H1 (cell line): ENCODE measurements around the gene PDIA5. TPM values are rescaled to one million over a fixed set of nuclear protein-coding genes. Genes with fewer than 3 reads are reported as not detected.

Source experiments
- CTCF ChIA-PET: fragments of 300-600 bp; sonication (Branson Sonifier 250); formaldehyde crosslinking; loops from one replicate; lab custom pipeline; 2021; ENCODE audit not compliant: partially characterized antibody; lab: Charles Lee
- POLR2A ChIA-PET: fragments of 300-600 bp; sonication (Branson Sonifier 250); formaldehyde crosslinking; loops from one replicate; lab custom pipeline; 2021; ENCODE audit warnings: inconsistent platforms; ENCODE audit not compliant: partially characterized antibody; lab: Charles Lee
- DNase-seq, 2 experiments: peaks; one replicate each; pipeline versions ENCODE4 v3.0.0 to v3.0.0-alpha.2; 2010 to 2022; ENCODE audit warnings: low spot score in 2 of 2, low read depth in 1 of 2, mixed read lengths in 1 of 2
- FAIRE-seq: peaks from 2 replicates; lab custom pipeline; 2011; peaks lifted over from hg19 to GRCh38; lab: Jason Lieb, UNC
- H2AFZ ChIP-seq: 2 replicates; pipeline ENCODE4 v1.8.1; 2012; ENCODE audit warnings: low read length, inconsistent platforms
- H2AK5ac ChIP-seq: 2 replicates; pipeline ENCODE4 v1.6.1; 2013; ENCODE audit warnings: low read depth, low read length
- H2BK120ac ChIP-seq: replicated peaks from 2 replicates; pipeline ENCODE3; 2013; ENCODE audit warnings: low read depth, low read length, inconsistent platforms
- H2BK12ac ChIP-seq: 2 replicates; pipeline ENCODE4 v1.6.1; 2013; ENCODE audit warnings: low read depth, low read length
- H2BK15ac ChIP-seq: 2 replicates; pipeline ENCODE4 v1.6.1; 2013; ENCODE audit warnings: low read length
- H2BK20ac ChIP-seq: 2 replicates; pipeline ENCODE4 v1.6.1; 2013; ENCODE audit warnings: low read length
- H2BK5ac ChIP-seq: 2 replicates; pipeline ENCODE4 v1.6.1; 2013; ENCODE audit warnings: low read depth, low read length
- H3K14ac ChIP-seq: 2 replicates; pipeline ENCODE4 v1.6.1; 2013; ENCODE audit warnings: inconsistent platforms; ENCODE audit not compliant: insufficient read length
- H3K18ac ChIP-seq: 2 replicates; pipeline ENCODE4 v1.6.1; 2013; ENCODE audit warnings: low read length; ENCODE audit errors: extremely low read depth
- H3K23ac ChIP-seq: 2 replicates; pipeline ENCODE4 v1.6.1; 2013; ENCODE audit warnings: inconsistent platforms; ENCODE audit not compliant: insufficient read length
- H3K23me2 ChIP-seq: 2 replicates; pipeline ENCODE4 v1.6.1; 2013; ENCODE audit warnings: low read depth, low read length
- H3K27ac ChIP-seq: 2 replicates; pipeline ENCODE4 v1.6.1; 2011; ENCODE audit warnings: low read depth, low read length, inconsistent platforms
- H3K27me3 ChIP-seq, 4 experiments: replicated peaks in 1 of 4; 1 replicate in 1 of 4; 2 replicates in 3 of 4; pipeline versions ENCODE4 v1.6.1 to v1.8.1; 2011 to 2013; ENCODE audit warnings: low read length in 3 of 4, mild to moderate bottlenecking in 3 of 4, inconsistent platforms in 2 of 4, mixed read lengths in 2 of 4, moderate library complexity in 1 of 4; ENCODE audit not compliant: control insufficient read depth in 3 of 4, insufficient read depth in 3 of 4; ENCODE audit errors: extremely low read depth in 1 of 4
- H3K36me3 ChIP-seq, 4 experiments: 2 replicates each; pipeline versions ENCODE4 v1.6.1 to v1.8.1; 2011 to 2013; ENCODE audit warnings: mild to moderate bottlenecking in 4 of 4, low read length in 3 of 4, moderate library complexity in 2 of 4, control low read depth in 1 of 4, inconsistent platforms in 1 of 4; ENCODE audit not compliant: insufficient read depth in 4 of 4, control insufficient read depth in 2 of 4
- H3K4ac ChIP-seq: replicated peaks from 2 replicates; pipeline ENCODE3; 2013; ENCODE audit warnings: low read length, low read depth, mixed read lengths, inconsistent platforms; ENCODE audit not compliant: insufficient read length
- H3K4me1 ChIP-seq, 4 experiments: replicated peaks in 1 of 4; 1 replicate in 1 of 4; 2 replicates in 3 of 4; pipeline versions ENCODE4 v1.6.1 to v1.8.1; 2011 to 2013; ENCODE audit warnings: low read length in 3 of 4, inconsistent platforms in 2 of 4, mixed read lengths in 1 of 4; ENCODE audit not compliant: insufficient read depth in 4 of 4, control insufficient read depth in 3 of 4
- H3K4me2 ChIP-seq, 2 experiments: 2 replicates each; pipeline versions ENCODE4 v1.6.1 to v1.8.1; 2011 to 2013; ENCODE audit warnings: low read depth in 2 of 2, low read length in 2 of 2, control low read depth in 1 of 2, inconsistent platforms in 1 of 2, mild to moderate bottlenecking in 1 of 2; ENCODE audit not compliant: insufficient read depth in 1 of 2
- H3K4me3 ChIP-seq, 4 experiments: fragments of 200-600, 300-600 bp in 1 of 4; sonication (generic), shearing (Covaris generic), sonication (Bioruptor Twin) in 1 of 4; 2 replicates each; pipeline versions ENCODE4 v1.5.1 to v1.8.1; 2011 to 2016; ENCODE audit warnings: low read length in 4 of 4, low read depth in 3 of 4, control low read depth in 2 of 4, inconsistent platforms in 2 of 4, mild to moderate bottlenecking in 2 of 4, mixed read lengths in 1 of 4, moderate library complexity in 1 of 4; ENCODE audit not compliant: insufficient read depth in 2 of 4; ENCODE audit errors: extremely low read depth in 1 of 4
- H3K56ac ChIP-seq: replicated peaks from 2 replicates; pipeline ENCODE3; 2013; ENCODE audit warnings: low read depth, mild to moderate bottlenecking, mixed read lengths, low read length, inconsistent platforms; ENCODE audit not compliant: insufficient read length
- H3K79me1 ChIP-seq: 2 replicates; pipeline ENCODE4 v1.6.1; 2013; ENCODE audit warnings: low read depth, low read length, control low read depth
- H3K79me2 ChIP-seq, 2 experiments: 2 replicates each; pipeline versions ENCODE4 v1.6.1 to v1.8.1; 2012 to 2013; ENCODE audit warnings: low read length in 2 of 2, mild to moderate bottlenecking in 2 of 2, inconsistent platforms in 1 of 2; ENCODE audit not compliant: insufficient read depth in 2 of 2, control insufficient read depth in 1 of 2
- H3K9ac ChIP-seq, 4 experiments: replicated peaks in 1 of 4; 1 replicate in 1 of 4; 2 replicates in 3 of 4; pipeline versions ENCODE4 v1.6.1 to v1.8.1; 2011 to 2013; ENCODE audit warnings: low read depth in 3 of 4, low read length in 3 of 4, control low read depth in 2 of 4, mild to moderate bottlenecking in 2 of 4, moderate library complexity in 2 of 4, inconsistent platforms in 1 of 4; ENCODE audit errors: extremely low read depth in 1 of 4
- H3K9me3 ChIP-seq, 2 experiments: 2 replicates each; pipeline versions ENCODE4 v1.6.1 to v1.8.1; 2012 to 2013; ENCODE audit warnings: mild to moderate bottlenecking in 2 of 2, moderate library complexity in 2 of 2, control low read depth in 1 of 2, inconsistent platforms in 1 of 2, low read depth in 1 of 2, low read length in 1 of 2, mixed read lengths in 1 of 2; ENCODE audit not compliant: insufficient read depth in 2 of 2
- H4K20me1 ChIP-seq, 2 experiments: replicated peaks in 1 of 2; 2 replicates each; pipeline versions ENCODE3 to v1.8.1; 2011 to 2013; ENCODE audit warnings: inconsistent platforms in 2 of 2, low read length in 2 of 2, mild to moderate bottlenecking in 1 of 2; ENCODE audit not compliant: insufficient read depth in 2 of 2, control insufficient read depth in 1 of 2
- H4K5ac ChIP-seq: 2 replicates; pipeline ENCODE4 v1.6.1; 2013; ENCODE audit warnings: low read length, low read depth, mixed read lengths, inconsistent platforms; ENCODE audit not compliant: insufficient read length
- H4K8ac ChIP-seq: 2 replicates; pipeline ENCODE4 v1.8.0; 2013; ENCODE audit warnings: mild to moderate bottlenecking, moderate library complexity, low read length, inconsistent platforms; ENCODE audit not compliant: insufficient read depth; ENCODE audit errors: extremely low read depth
- H4K91ac ChIP-seq: replicated peaks from 2 replicates; pipeline ENCODE3; 2013; ENCODE audit warnings: low read length, mixed read lengths, inconsistent platforms; ENCODE audit not compliant: insufficient read length
- ATF2 ChIP-seq: IDR thresholded peaks from 2 replicates; pipeline ENCODE4 v1.6.1; 2012; ENCODE audit warnings: low read length, inconsistent platforms
- CHD1 ChIP-seq: IDR thresholded peaks from 2 replicates; pipeline ENCODE4 v1.6.1; 2012; ENCODE audit warnings: low read depth, low read length, improper control_type of control experiment
- EP300 ChIP-seq, 2 experiments: IDR thresholded peaks; 1 replicate in 1 of 2; 2 replicates in 1 of 2; pipeline ENCODE4 v1.6.1; 2011 to 2012; ENCODE audit warnings: low read depth in 2 of 2, low read length in 2 of 2, mild to moderate bottlenecking in 2 of 2, borderline replicate concordance in 1 of 2, inconsistent platforms in 1 of 2, moderate library complexity in 1 of 2
- JUND ChIP-seq: IDR thresholded peaks from 2 replicates; pipeline ENCODE4 v1.6.1; 2011; ENCODE audit warnings: mild to moderate bottlenecking, improper control_type of control experiment, low read length
- KDM4A ChIP-seq: IDR thresholded peaks from one replicate; pipeline ENCODE4 v1.7.1; 2012; ENCODE audit warnings: low read depth, mild to moderate bottlenecking, moderate library complexity, low read length, inconsistent platforms; ENCODE audit not compliant: severe bottlenecking
- PHF8 ChIP-seq: fragments of 200-600 bp; sonication (generic); conservative IDR thresholded peaks from 2 replicates; pipeline ENCODE4 v1.7.1; 2012; ENCODE audit warnings: low read depth, mild to moderate bottlenecking, inconsistent platforms, low read length, moderate library complexity
- RFX5 ChIP-seq: IDR thresholded peaks from 2 replicates; pipeline ENCODE4 v1.6.1; 2011; ENCODE audit warnings: low read depth, low read length, improper control_type of control experiment, borderline replicate concordance
- SAP30 ChIP-seq: fragments of 300-600 bp; sonication (generic); IDR thresholded peaks from 2 replicates; pipeline ENCODE4 v1.7.1; 2012; ENCODE audit warnings: low read length, moderate library complexity, mild to moderate bottlenecking, inconsistent platforms; ENCODE audit not compliant: insufficient read depth, insufficient replicate concordance
- SIX5 ChIP-seq: IDR thresholded peaks from 2 replicates; pipeline ENCODE4 v1.6.1; 2011; ENCODE audit warnings: mild to moderate bottlenecking, low read depth, low read length
- TCF12 ChIP-seq: IDR thresholded peaks from 2 replicates; pipeline ENCODE4 v1.6.1; 2011; ENCODE audit warnings: low read depth, mild to moderate bottlenecking, low read length
- USF2 ChIP-seq: IDR thresholded peaks from 2 replicates; pipeline ENCODE4 v1.6.1; 2011; ENCODE audit warnings: low read length, improper control_type of control experiment
- YY1 ChIP-seq: IDR thresholded peaks from 2 replicates; pipeline ENCODE4 v1.6.1; 2011; ENCODE audit warnings: low read depth, mild to moderate bottlenecking, low read length
- polyA plus RNA-seq, 7 experiments: library from polyadenylated mRNA; depleted of rRNA in 3 of 7; stranded (reverse) in 5 of 7; unstranded in 2 of 7; fragments of >200 nt in 5 of 7; fragments of 200-250 nt in 2 of 7; gene quantifications; 1 replicate in 5 of 7; 2 replicates in 1 of 7; 4 replicates in 1 of 7; pipeline versions ENCODE4 v1.2.1 to v1.2.3, GENCODE V29; 2011 to 2013; ENCODE audit warnings: missing spikeins in 2 of 7, mixed read lengths in 2 of 7
- total RNA-seq: library from RNA; stranded (reverse); fragmentation: NEBNext Ultra II Directional; extraction: Animal tissue kit (Norgen Biotek cat#: 25700); gene quantifications from 2 replicates; pipeline ENCODE4 v1.2.1, GENCODE V29; 2021

The PDIA5 gene
- total and polyA plus RNA-seq, 2 of the 8 experiments (the other 6 are each of a cell fraction or from before 2014, with no cell fraction given) = 18.2 to 32.8 TPM

- H4K91ac ChIP-seq = no peak overlapping the region
- no peak for TF ChIP-seq RFX5
- TF ChIP-seq SIX5 = no peak
- no peak for TF ChIP-seq SAP30
- no peak for TF ChIP-seq TCF12
- TF ChIP-seq ATF2 = no peak
- no peak for TF ChIP-seq USF2
- TF ChIP-seq PHF8 = no peak
- no peak for TF ChIP-seq YY1
- TF ChIP-seq KDM4A = no peak
- no peak for TF ChIP-seq CHD1
- TF ChIP-seq EP300 (IDR thresholded peaks at IDR 0.05; ENCODE audit: borderline replicate concordance in 1 of 2, low read depth in 2 of 2, low read length in 2 of 2) = no peak
- no peak for TF ChIP-seq JUND
Observed at GRCh38 chr3:123060054-123060453, 6.8 kb upstream of the PDIA5 start.

More at GRCh38 chr3:123060054-123060453, 6.8 kb upstream of the PDIA5 start:
- Histone ChIP-seq H3K56ac (no peak overlapping the region), H3K23ac (no peak overlapping the region), H3K18ac (no peak overlapping the region), H3K23me2 (no peaks in the 10 kb centered on the region; the same call in 1 of the 2 replicates), H3K4me1 (no peaks in the 10 kb centered on the region), H3K9me3 (no peaks in the 10 kb centered on the region), H3K4ac (no peak overlapping the region), H3K79me1 (no peaks in the 10 kb centered on the region), H4K20me1 (no peaks in the 10 kb centered on the region), H3K27me3 (peaks cover 0 to 3% (median 0%) of the 10 kb centered on the region in 4 experiments; a peak in 1 of 7 replicates), H2AK5ac (no peak overlapping the region), H2BK5ac (no peak overlapping the region), H2BK12ac (no peak overlapping the region), H3K27ac (no peak overlapping the region), H3K36me3 (no peaks in the 10 kb centered on the region), H3K4me2 (no peak overlapping the region), H3K4me3 (no peak overlapping the region), H2BK120ac (no peak overlapping the region), H4K5ac (no peak overlapping the region), H3K79me2 (no peaks in the 10 kb centered on the region), H3K9ac (no peak overlapping the region), H2BK20ac (no peak overlapping the region), H4K8ac (no peak overlapping the region), H2BK15ac (no peak overlapping the region), H2AFZ (no peak overlapping the region), H3K14ac (no peak overlapping the region)
- DNase-seq = no peak
- POLR2A ChIA-PET = interaction anchor here (1.0 kb wide), 1 partner anchor 8 kb away, joined by 3 read pairs; no protein-coding TSS in a partner anchor
- CTCF ChIA-PET = interaction anchor here (1.2 kb wide), 1 partner anchor 32 kb away, joined by 3 read pairs; the partner anchor contains the start of gene SEMA5B
- no peak for FAIRE-seq
